NCI-H2196 treated with DMSO at 0.1 percent for 48 hours (cell line): ENCODE data around the gene ITPA.
"Not testable (repeated sequence)": the region's sequence is repeated elsewhere in the genome, so short reads cannot be mapped to it uniquely, and the experiment has no call there.

Experiments used
- DNase-seq: peaks from one replicate; lab custom pipeline; 2025; ENCODE audit not compliant: unreplicated experiment; lab: John Stamatoyannopoulos, UW

The ITPA gene

GRCh38 chr20:3199206-3199605 lies 10.1 kb upstream of the ITPA start:
- DNase-seq = no peak

- DNase-seq = no peak
Measured at GRCh38 chr20:3199976-3200755, 9.1 kb upstream of the ITPA start.

- no peak for DNase-seq
Measured at GRCh38 chr20:3202965-3203314, 6.4 kb upstream of the ITPA start.

GRCh38 chr20:3203315-3204123 lies 5.8 kb upstream of the ITPA start:
- no peak for DNase-seq

GRCh38 chr20:3204124-3204794 lies 5.0 kb upstream of the ITPA start, which contains the start of gene DDRGK1:
Gene DDRGK1 (minus strand): TSS chr20:3204682. CDS start chr20:3204627, 55 bp downstream.
- peak; percentile 68 for DNase-seq

- DNase-seq = no peak
Measured at GRCh38 chr20:3208786-3209256, 477 bp upstream of the ITPA start.

- DNase-seq = no peak
Measured at GRCh38 chr20:3209946-3210317, 634 bp downstream of the ITPA start.

GRCh38 chr20:3210346-3210745 lies 1.0 kb downstream of the ITPA start:
- DNase-seq = no peak

GRCh38 chr20:3213226-3213625 lies 3.9 kb downstream of the ITPA start:
- no peak for DNase-seq

- not testable (repeated sequence) for DNase-seq
Measured at GRCh38 chr20:3215359-3215917, 6.1 kb downstream of the ITPA start.

GRCh38 chr20:3218307-3218988 lies 9.2 kb downstream of the ITPA start:
- DNase-seq = no peak

GRCh38 chr20:3221398-3222226 lies 12.3 kb downstream of the ITPA start:
- DNase-seq = no peak

- peak; percentile 97 for DNase-seq
Measured at GRCh38 chr20:3222635-3223600, 13.6 kb downstream of the ITPA start.

GRCh38 chr20:3223651-3223993 lies 14.3 kb downstream of the ITPA start:
- no peak for DNase-seq

GRCh38 chr20:3223994-3224680 lies 14.8 kb downstream of the ITPA start:
- no peak for DNase-seq

GRCh38 chr20:3224681-3225421 lies 15.6 kb downstream of the ITPA start:
- no peak for DNase-seq

- DNase-seq = no peak
Measured at GRCh38 chr20:3226093-3226492, 16.8 kb downstream of the ITPA start.

- no peak for DNase-seq
Measured at GRCh38 chr20:3226864-3227263, 17.6 kb downstream of the ITPA start.
